Inflammatory macrophage (primary cell): ENCODE measurements around the gene AGPS.

Experiments used
- DNase-seq, 2 donors: peaks; one replicate each; pipeline ENCODE4 v3.0.0-alpha.2; 2020 to 2022

AGPS gene

DNA sequence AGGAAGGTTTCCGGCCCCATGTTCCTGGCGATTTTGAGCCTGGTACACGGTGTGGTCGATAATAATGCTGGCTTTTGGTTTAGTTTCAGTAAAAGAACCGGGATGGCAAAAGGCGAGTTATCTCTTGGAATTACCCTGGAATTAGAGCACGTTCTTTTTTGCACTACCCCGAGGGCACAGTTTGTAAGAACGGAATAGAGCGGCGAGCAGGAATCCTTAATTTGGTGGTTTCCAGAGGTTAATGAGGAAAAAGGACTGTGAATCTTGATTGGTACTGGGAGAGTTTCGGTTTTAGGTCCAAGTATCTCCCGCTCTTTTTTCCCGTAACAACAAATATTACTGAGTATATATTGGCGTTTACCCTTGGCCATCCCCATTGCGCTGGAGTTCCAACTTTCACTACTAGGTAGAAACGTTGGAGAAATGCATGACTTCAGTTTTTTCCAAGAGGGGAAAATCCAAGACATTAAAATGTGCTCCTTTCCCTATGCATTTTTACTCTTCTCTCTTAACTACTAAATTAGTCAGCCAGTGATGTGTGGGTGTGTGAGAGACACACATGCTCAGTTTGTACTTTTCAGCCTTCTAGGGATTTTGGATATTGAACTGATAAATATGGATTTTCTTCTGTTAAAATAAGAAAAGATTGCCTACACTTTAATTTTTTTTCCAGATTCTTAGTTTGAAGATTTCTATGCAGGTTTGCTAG lies 160.8 kb downstream of the AGPS start:
- peak in 1 of 2 donors; percentile 12 for DNase-seq

- no peak for DNase-seq
Observed at GRCh38 chr2:177554365-177554764, 161.8 kb downstream of the AGPS start.

DNA sequence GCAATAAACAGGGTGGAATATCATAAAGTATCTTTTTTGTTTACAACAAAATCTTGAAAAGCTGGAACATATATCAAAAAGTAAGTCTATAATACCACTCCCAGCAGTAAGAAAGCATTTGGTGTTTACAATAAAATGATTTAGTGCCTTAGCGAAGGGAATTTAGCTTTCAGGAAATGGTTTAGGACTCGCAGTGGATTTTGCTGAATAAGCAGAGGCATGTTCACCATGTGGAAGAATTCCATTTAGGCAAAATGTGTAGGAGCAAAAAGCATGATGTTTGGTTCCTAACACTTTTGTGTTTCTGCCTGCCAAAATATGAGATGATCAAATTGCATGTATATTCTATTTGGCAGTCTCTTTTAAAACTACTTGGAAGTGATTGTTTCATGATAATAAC lies 163.6 kb downstream of the AGPS start:
- DNase-seq: no peak

- no peak for DNase-seq
Observed at GRCh38 chr2:177557794-177558193, 165.2 kb downstream of the AGPS start.

- DNase-seq: no peak
Observed at GRCh38 chr2:177559638-177560037, 167.1 kb downstream of the AGPS start.

GRCh38 chr2:177568390-177568789 lies 175.8 kb downstream of the AGPS start:
- no peak for DNase-seq

- no peak for DNase-seq
Observed at GRCh38 chr2:177568893-177569292, 176.3 kb downstream of the AGPS start.

DNA sequence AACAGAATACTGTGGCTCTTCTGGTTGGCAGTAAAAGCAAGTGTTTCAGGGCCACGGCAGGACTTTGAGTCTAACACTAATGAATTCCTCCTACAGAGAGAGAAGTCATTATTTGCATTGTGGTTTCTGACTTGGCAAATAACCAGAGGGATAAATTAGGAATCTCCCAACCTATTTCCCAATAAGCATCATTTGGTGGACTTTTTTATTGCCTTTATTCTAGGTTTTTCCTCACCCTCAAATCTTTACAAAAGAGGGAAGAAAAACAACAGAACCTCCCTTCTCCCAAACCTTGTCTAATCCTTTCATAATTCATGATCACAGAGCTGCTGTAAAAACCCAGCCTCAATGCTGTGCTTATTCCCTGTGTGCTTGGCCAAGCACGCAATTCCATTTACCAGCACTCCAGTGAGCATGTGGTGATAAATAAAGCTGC lies 179.7 kb downstream of the AGPS start:
- DNase-seq: no peak

GRCh38 chr2:177573120-177573519 lies 180.5 kb downstream of the AGPS start:
- no peak for DNase-seq

DNA sequence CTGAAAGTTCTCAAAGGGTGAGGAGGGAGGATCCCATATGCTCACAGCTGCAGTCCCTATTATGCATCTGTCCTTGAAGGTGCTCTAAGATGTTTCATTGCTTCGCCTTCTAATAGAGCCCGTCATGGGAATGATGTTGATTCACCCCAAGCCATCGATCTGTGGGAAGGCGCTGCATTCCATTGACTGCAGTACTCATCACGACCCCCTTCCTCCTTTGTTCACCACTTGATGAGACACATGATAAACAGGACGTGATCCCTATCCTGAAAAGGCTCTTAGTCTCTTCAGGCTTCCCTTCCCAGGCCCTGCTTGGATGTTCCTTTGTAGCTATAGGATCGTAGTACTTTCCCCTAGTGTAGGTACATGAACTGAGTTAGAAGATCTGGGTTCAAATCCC lies 181.8 kb downstream of the AGPS start:
- no peak for DNase-seq

DNA sequence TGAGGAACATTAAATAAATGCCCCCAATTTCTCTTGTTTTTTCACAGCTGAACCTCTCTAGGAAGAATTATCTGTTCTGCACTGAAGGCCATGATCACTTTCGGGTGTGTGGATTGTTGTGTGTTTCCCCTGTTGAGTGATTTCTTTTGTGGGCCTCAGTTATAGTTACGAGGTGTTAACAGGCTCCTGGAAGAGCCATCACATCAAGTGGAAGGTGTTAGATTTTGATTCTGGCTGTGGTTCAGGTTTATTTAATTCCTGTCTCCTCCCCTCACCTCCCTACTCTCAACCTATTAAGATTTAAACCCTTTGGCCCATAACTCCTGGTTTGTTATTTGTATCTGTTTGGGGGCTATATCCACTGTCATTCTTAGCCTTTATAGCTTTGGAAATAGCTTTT lies 182.8 kb downstream of the AGPS start:
- no peak for DNase-seq

DNA sequence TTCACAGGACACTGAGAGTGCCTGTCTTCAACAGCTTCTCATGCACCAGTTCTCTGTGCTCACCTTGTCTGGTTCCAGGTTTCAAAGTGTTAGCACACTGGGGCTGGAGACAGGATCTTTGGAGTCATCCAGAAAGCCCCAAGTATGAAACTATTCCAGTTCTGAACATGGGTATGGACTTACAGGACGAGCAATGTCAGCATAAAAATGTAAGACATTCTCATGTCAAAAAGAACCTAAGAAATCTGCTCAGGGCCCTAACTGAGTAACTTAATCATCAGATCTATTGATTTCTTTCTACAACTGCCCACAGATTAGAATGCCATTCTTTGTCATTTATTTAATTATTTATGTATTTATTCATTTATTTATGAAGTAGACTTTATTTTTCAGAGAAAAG lies 184.5 kb downstream of the AGPS start:
- DNase-seq: no peak

- no peak for DNase-seq
Observed at GRCh38 chr2:177578454-177578853, 185.9 kb downstream of the AGPS start.

DNA sequence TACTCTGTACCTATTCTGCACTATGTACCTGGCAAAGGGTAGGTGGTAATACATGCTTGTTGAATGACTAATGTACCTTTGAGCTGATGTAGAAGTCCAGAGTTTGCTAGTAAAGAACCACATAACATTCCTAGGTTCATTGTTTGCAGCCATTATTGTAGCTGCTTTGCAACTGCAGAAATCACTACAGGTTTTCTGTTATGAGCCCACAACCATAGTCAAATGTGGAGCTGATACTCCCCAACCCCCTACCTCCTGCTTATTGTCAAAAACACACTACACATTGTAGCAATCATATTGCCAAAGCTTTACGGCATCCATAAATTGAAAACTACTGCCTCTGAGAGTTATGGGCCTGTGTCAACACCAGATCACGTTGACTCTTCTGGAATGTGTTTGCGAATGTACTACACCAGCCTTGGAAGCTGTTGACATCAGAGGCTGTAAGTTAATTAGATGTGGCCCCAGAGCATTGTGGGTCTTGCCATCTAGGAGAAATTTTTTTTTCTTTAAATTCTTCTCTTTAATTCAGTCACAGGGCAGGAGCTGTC lies 187.0 kb downstream of the AGPS start:
- no peak for DNase-seq

- no peak for DNase-seq
Observed at GRCh38 chr2:177582000-177582399, 189.4 kb downstream of the AGPS start.

GRCh38 chr2:177584030-177584692 lies 191.6 kb downstream of the AGPS start:
- DNase-seq: peak in 1 of 2 donors; percentile 46

DNA sequence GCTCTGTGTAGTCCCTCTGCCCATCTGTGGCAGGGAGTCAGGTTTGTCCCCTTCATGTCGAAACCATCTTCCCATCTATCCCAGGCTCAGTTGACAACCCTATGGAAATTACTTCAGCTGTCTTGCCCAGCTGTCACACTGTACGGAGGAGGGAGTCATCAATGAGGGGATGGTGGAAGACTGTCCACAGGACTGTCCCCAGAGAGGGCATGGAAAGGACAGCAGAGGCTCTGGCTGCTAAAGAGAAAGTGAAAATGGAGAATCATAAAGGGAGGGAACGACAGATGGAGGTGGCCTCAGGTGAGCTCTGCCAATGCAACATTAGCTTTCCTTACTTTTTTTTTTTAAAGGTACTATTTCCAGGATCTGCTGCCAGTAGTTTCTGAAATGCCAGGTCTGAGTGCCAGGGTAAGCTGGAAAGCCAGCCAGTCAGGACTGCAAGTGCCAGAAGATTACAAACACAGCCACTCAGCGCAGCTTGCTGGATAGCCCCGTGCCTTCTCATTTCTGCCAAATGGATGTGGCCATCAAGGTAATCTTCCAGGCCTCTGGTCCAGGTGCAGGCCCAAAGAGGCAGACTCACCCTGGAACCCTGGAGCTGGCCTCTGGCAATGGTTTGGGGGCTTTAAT lies 192.8 kb downstream of the AGPS start:
- DNase-seq: no peak

- no peak for DNase-seq
Observed at GRCh38 chr2:177586154-177586553, 193.6 kb downstream of the AGPS start.

GRCh38 chr2:177587371-177587770 lies 194.8 kb downstream of the AGPS start:
- DNase-seq: no peak

DNA sequence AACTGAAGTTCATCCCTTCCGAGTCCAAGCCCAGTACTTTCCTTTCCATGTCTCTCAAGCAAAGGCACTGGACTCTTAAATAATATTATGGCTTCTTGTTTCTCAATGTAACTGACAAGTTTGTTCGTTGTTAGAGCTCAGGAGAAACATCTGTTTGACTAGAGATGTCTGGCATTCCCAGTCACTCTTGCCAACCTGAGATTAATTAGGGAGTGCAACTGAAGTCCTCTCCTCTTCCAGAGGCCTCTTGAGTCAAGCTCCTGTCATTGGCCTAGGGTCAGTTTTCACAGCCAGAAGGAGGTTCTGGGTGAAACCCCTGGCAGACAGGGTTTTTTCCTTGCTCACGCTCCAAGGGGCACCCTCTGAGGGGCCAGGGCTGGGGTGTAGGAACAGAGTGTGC lies 196.1 kb downstream of the AGPS start:
- DNase-seq: no peak

GRCh38 chr2:177589186-177589585 lies 196.6 kb downstream of the AGPS start:
- no peak for DNase-seq

GRCh38 chr2:177592397-177592796 lies 199.8 kb downstream of the AGPS start:
- no peak for DNase-seq

GRCh38 chr2:177592945-177593344 lies 200.4 kb downstream of the AGPS start:
- no peak for DNase-seq

DNA sequence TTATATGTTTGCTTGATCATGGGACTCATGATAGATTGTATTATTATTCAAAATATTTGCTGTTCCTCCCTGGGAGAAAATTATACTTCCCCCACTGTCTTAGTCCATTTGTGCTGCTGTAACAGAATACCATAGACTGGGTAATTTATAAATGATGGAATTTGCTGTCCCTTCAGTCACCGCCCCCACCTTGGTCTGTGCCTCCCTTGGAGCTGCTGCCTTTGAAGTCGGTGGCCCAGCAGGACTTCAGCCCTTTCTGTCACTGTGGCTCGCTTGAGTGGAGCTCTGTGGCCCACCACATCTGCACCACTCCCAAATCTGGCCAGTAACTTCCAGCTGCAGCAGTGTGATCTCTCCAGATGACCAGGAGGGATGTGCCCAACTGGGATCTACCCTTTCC lies 200.8 kb downstream of the AGPS start:
- no peak for DNase-seq
